Measurements from ENCODE around the gene TKTL1. TPM values are rescaled to one million over a fixed set of nuclear protein-coding genes. Genes with fewer than 3 reads are reported as not detected.

The TKTL1 gene
- polyA plus RNA-seq, 1 donor from 2014 or later, result 0.14 TPM

GRCh38 chrX:154359362-154360154 is 64.0 kb downstream of the TKTL1 start:
- TF ChIP-seq SMC3 (conservative IDR thresholded peaks at IDR 0.05; ENCODE audit: poor library complexity) (no peak), EP300 (conservative IDR thresholded peaks at IDR 0.05; ENCODE audit: poor library complexity, severe bottlenecking) (no peak), MXI1 (conservative IDR thresholded peaks at IDR 0.05; ENCODE audit: poor library complexity, severe bottlenecking) (no peak), RAD21 (conservative IDR thresholded peaks at IDR 0.05) (no peak), EZH2 (IDR thresholded peaks at IDR 0.05; ENCODE audit: borderline replicate concordance, insufficient read depth, low read length, poor library complexity, severe bottlenecking) (no peak), TAF1 (IDR thresholded peaks at IDR 0.05; ENCODE audit: low read depth) (no peak), POLR2AphosphoS5 (IDR thresholded peaks at IDR 0.05) (no peak), CTCF (IDR thresholded peaks at IDR 0.05; ENCODE audit: poor library complexity, severe bottlenecking) (no peak), REST (IDR thresholded peaks at IDR 0.05; ENCODE audit: borderline replicate concordance) (no peak)
- no peaks in the 10 kb centered on the region for H3K27me3 ChIP-seq (ENCODE audit: insufficient read depth, low read depth, low read length)
- no peaks in the 10 kb centered on the region for H3F3A ChIP-seq (ENCODE audit: insufficient read depth, low read length, poor library complexity, severe bottlenecking)
- H3K9me3 ChIP-seq (ENCODE audit: low read length), result no peaks in the 10 kb centered on the region
- no peak overlapping the region for H2AFZ ChIP-seq (ENCODE audit: low read depth, low read length)
- no peak overlapping the region for H3K4me3 ChIP-seq (ENCODE audit: low read length)
- H3K79me2 ChIP-seq (replicated peaks; ENCODE audit: insufficient read depth, low read length), result no peaks in the 10 kb centered on the region
- H3K9ac ChIP-seq (ENCODE audit: low read length), result no peak overlapping the region
- no peaks in the 10 kb centered on the region for H4K20me1 ChIP-seq (ENCODE audit: insufficient read depth)
- H3K9me2 ChIP-seq (ENCODE audit: insufficient read depth, low read length), result no peaks in the 10 kb centered on the region
- no peaks in the 10 kb centered on the region for H3K36me3 ChIP-seq (ENCODE audit: insufficient read depth, low read length)
- H3K4me2 ChIP-seq (ENCODE audit: low read length), result no peak overlapping the region
- H3K27ac ChIP-seq (ENCODE audit: low read length), result no peak overlapping the region

GRCh38 chrX:154360155-154360713 is 64.6 kb downstream of the TKTL1 start:
- no peaks in the 10 kb centered on the region for H3K79me2 ChIP-seq (replicated peaks; ENCODE audit: insufficient read depth, low read length)

More at GRCh38 chrX:154360155-154360713, 64.6 kb downstream of the TKTL1 start:
- no peaks in the 10 kb centered on the region for H4K20me1 ChIP-seq (ENCODE audit: insufficient read depth)
- no peaks in the 10 kb centered on the region for H3K9me2 ChIP-seq (ENCODE audit: insufficient read depth, low read length)
- no peaks in the 10 kb centered on the region for H3K9me3 ChIP-seq (ENCODE audit: low read length)
- no peaks in the 10 kb centered on the region for H3K36me3 ChIP-seq (ENCODE audit: insufficient read depth, low read length)
- H3K27me3 ChIP-seq (ENCODE audit: insufficient read depth, low read depth, low read length), result no peaks in the 10 kb centered on the region
- H3K9ac ChIP-seq (ENCODE audit: low read length), result no peak overlapping the region
- no peaks in the 10 kb centered on the region for H3F3A ChIP-seq (ENCODE audit: insufficient read depth, low read length, poor library complexity, severe bottlenecking)
- no peak overlapping the region for H3K27ac ChIP-seq (ENCODE audit: low read length)
- no peak for TF ChIP-seq REST (IDR thresholded peaks at IDR 0.05; ENCODE audit: borderline replicate concordance)
- no peak for TF ChIP-seq SMC3 (conservative IDR thresholded peaks at IDR 0.05; ENCODE audit: poor library complexity)
- no peak overlapping the region for H3K4me3 ChIP-seq (ENCODE audit: low read length)
- H3K4me2 ChIP-seq (ENCODE audit: low read length), result no peak overlapping the region
- no peak overlapping the region for H2AFZ ChIP-seq (ENCODE audit: low read depth, low read length)

All from neural cell (in vitro differentiated cells).